Muscle of leg (tissue), 11 donors: ENCODE results near the gene SSU72. TPM values are rescaled to one million over a fixed set of nuclear protein-coding genes. Genes with fewer than 3 reads are reported as not detected.

Experiments
- DNase-seq: peaks from one replicate; pipeline ENCODE4 v3.0.0; 2013
- H3K27ac ChIP-seq: one replicate; pipeline ENCODE4 v1.5.1; 2013; ENCODE audit warnings: mild to moderate bottlenecking, low read length, control low read depth
- H3K27me3 ChIP-seq: one replicate; pipeline ENCODE4 v1.6.1; 2013; ENCODE audit warnings: low read length; ENCODE audit not compliant: control insufficient read depth, insufficient read depth
- H3K36me3 ChIP-seq: one replicate; pipeline ENCODE4 v1.6.1; 2013; ENCODE audit warnings: low read length; ENCODE audit not compliant: control insufficient read depth, insufficient read depth
- H3K4me1 ChIP-seq: one replicate; pipeline ENCODE4 v1.6.1; 2013; ENCODE audit warnings: low read length; ENCODE audit not compliant: control insufficient read depth, insufficient read depth
- H3K4me3 ChIP-seq: one replicate; pipeline ENCODE4 v1.5.1; 2013; ENCODE audit warnings: low read length, control low read depth
- H3K9me3 ChIP-seq: replicated peaks from 2 replicates; pipeline ENCODE4 v1.6.1; 2013; ENCODE audit warnings: low read depth, low read length; ENCODE audit not compliant: control insufficient read depth
- WGBS: methylation state at CpG from one replicate; pipeline ENCODE4 v1.1.5; 2013; ENCODE audit warnings: missing lambda C conversion rate; ENCODE audit not compliant: insufficient coverage; 5-methylcytosine and 5-hydroxymethylcytosine counted together
- polyA plus RNA-seq, 8 donors: library from polyadenylated mRNA; unstranded; fragments of 120-200 nt; gene quantifications; one replicate each; pipeline versions ENCODE4 v1.2.1 to v1.2.3, GENCODE V29; 2013; ENCODE audit warnings: inconsistent platforms in 1 of 8, low replicate concordance in 1 of 8; ENCODE audit not compliant: insufficient read length in 8 of 8, insufficient read depth in 1 of 8
- total RNA-seq: library from RNA; stranded (reverse); fragments of 120-200 nt; gene quantifications from one replicate; pipeline ENCODE4 v1.2.4, GENCODE V29; 2013

The SSU72 gene
- total and polyA plus RNA-seq, 9 donors = 38.0 to 106 (median 92.1) TPM

- no peak for DNase-seq
- Histone ChIP-seq H3K9me3 (no peaks in the 10 kb centered on the region), H3K27ac (no peak overlapping the region), H3K4me3 (no peak overlapping the region), H3K36me3 (peaks cover 3% of the 10 kb centered on the region), H3K27me3 (no peaks in the 10 kb centered on the region), H3K4me1 (peaks cover 13% of the 10 kb centered on the region)
- WGBS = 89% methylated on average over 21 of the region's 33 CpGs
These were observed 23.0 kb downstream of the SSU72 start for GRCh38 chr1:1551524-1552262.

GRCh38 chr1:1550591-1551432 lies 23.9 kb downstream of the SSU72 start:
- Histone ChIP-seq H3K27ac (peak overlapping the region; percentile 62), H3K4me1 (peaks cover 13% of the 10 kb centered on the region), H3K36me3 (peaks cover 3% of the 10 kb centered on the region), H3K9me3 (no peaks in the 10 kb centered on the region), H3K4me3 (no peak overlapping the region), H3K27me3 (no peaks in the 10 kb centered on the region)
- DNase-seq = peak; percentile 67
- 60% methylated on average over 5 of the region's 15 CpGs for WGBS

- H3K27ac ChIP-seq = peak overlapping the region; percentile 62
- H3K4me1 ChIP-seq = peaks cover 13% of the 10 kb centered on the region
- no peaks in the 10 kb centered on the region for H3K27me3 ChIP-seq
- no peak for DNase-seq
- H3K36me3 ChIP-seq = peaks cover 3% of the 10 kb centered on the region
- H3K9me3 ChIP-seq = no peaks in the 10 kb centered on the region
- H3K4me3 ChIP-seq = no peak overlapping the region
- WGBS = 50% methylated on average over 4 of the region's 7 CpGs
These were observed 24.6 kb downstream of the SSU72 start for GRCh38 chr1:1550087-1550486.

- 76% methylated on average over 8 of the region's 14 CpGs for WGBS
- Histone ChIP-seq H3K4me1 (peaks cover 13% of the 10 kb centered on the region), H3K36me3 (peaks cover 3% of the 10 kb centered on the region), H3K27ac (no peak overlapping the region), H3K4me3 (no peak overlapping the region), H3K9me3 (no peaks in the 10 kb centered on the region), H3K27me3 (no peaks in the 10 kb centered on the region)
- no peak for DNase-seq
These were observed 26.1 kb downstream of the SSU72 start for GRCh38 chr1:1548591-1548990.

GRCh38 chr1:1547476-1547875 lies 27.2 kb downstream of the SSU72 start:
- peaks cover 13% of the 10 kb centered on the region for H3K4me1 ChIP-seq
- no peaks in the 10 kb centered on the region for H3K27me3 ChIP-seq
- H3K27ac ChIP-seq = no peak overlapping the region
- 86% methylated on average over 18 of the region's 19 CpGs for WGBS
- H3K9me3 ChIP-seq = no peaks in the 10 kb centered on the region
- no peak for DNase-seq
- H3K4me3 ChIP-seq = no peak overlapping the region
- H3K36me3 ChIP-seq = peaks cover 11% of the 10 kb centered on the region

GRCh38 chr1:1547011-1547410 lies 27.7 kb downstream of the SSU72 start:
- 88% methylated on average over 7 of the region's 9 CpGs for WGBS
- peaks cover 13% of the 10 kb centered on the region for H3K4me1 ChIP-seq
- H3K27ac ChIP-seq = no peak overlapping the region
- H3K27me3 ChIP-seq = no peaks in the 10 kb centered on the region
- no peaks in the 10 kb centered on the region for H3K9me3 ChIP-seq
- H3K4me3 ChIP-seq = no peak overlapping the region
- DNase-seq = no peak
- peaks cover 16% of the 10 kb centered on the region for H3K36me3 ChIP-seq

- no peaks in the 10 kb centered on the region for H3K9me3 ChIP-seq
- peaks cover 23% of the 10 kb centered on the region for H3K36me3 ChIP-seq
- H3K27me3 ChIP-seq = no peaks in the 10 kb centered on the region
- H3K4me3 ChIP-seq = no peak overlapping the region
- no peak for DNase-seq
- 86% methylated on average over 20 of the region's 23 CpGs for WGBS
- H3K4me1 ChIP-seq = peaks cover 13% of the 10 kb centered on the region
- no peak overlapping the region for H3K27ac ChIP-seq
These were observed 28.5 kb downstream of the SSU72 start for GRCh38 chr1:1545946-1546737.

- H3K36me3 ChIP-seq = peaks cover 23% of the 10 kb centered on the region
- WGBS = 59% methylated on average over 8 of the region's 10 CpGs
These were observed 30.1 kb downstream of the SSU72 start for GRCh38 chr1:1544544-1544943.

GRCh38 chr1:1543706-1544099 lies 31.0 kb downstream of the SSU72 start:
- no peak overlapping the region for H3K4me3 ChIP-seq
- H3K27ac ChIP-seq = no peak overlapping the region
- H3K36me3 ChIP-seq = peaks cover 23% of the 10 kb centered on the region
- H3K9me3 ChIP-seq = no peaks in the 10 kb centered on the region
- WGBS = 76% methylated on average over 19 of the region's 19 CpGs
- no peak for DNase-seq
- H3K27me3 ChIP-seq = no peaks in the 10 kb centered on the region
- peaks cover 17% of the 10 kb centered on the region for H3K4me1 ChIP-seq

More at GRCh38 chr1:1544544-1544943, 30.1 kb downstream of the SSU72 start:
- Histone ChIP-seq H3K27ac (no peak overlapping the region), H3K9me3 (no peaks in the 10 kb centered on the region), H3K27me3 (no peaks in the 10 kb centered on the region), H3K4me3 (no peak overlapping the region), H3K4me1 (peaks cover 9% of the 10 kb centered on the region)
- no peak for DNase-seq
